IPS-15b (cell line): ENCODE measurements around the gene EHD1.

Experiments
- H3K27me3 ChIP-seq: one replicate; pipeline ENCODE4 v1.6.1; 2013; ENCODE audit warnings: low read length; ENCODE audit not compliant: control insufficient read depth, insufficient read depth
- H3K36me3 ChIP-seq: one replicate; pipeline ENCODE4 v1.6.1; 2013; ENCODE audit warnings: low read length; ENCODE audit not compliant: control insufficient read depth, insufficient read depth
- H3K4me1 ChIP-seq: one replicate; pipeline ENCODE4 v1.6.1; 2013; ENCODE audit warnings: mild to moderate bottlenecking, low read length; ENCODE audit not compliant: control insufficient read depth, insufficient read depth
- H3K4me3 ChIP-seq: one replicate; pipeline ENCODE4 v1.5.1; 2013; ENCODE audit warnings: low read depth, low read length
- H3K9ac ChIP-seq: one replicate; pipeline ENCODE4 v1.6.1; 2013; ENCODE audit warnings: low read depth, mild to moderate bottlenecking, low read length
- H3K9me3 ChIP-seq: one replicate; pipeline ENCODE4 v1.6.1; 2013; ENCODE audit warnings: mild to moderate bottlenecking, low read length; ENCODE audit not compliant: control insufficient read depth, insufficient read depth

EHD1 gene

DNA sequence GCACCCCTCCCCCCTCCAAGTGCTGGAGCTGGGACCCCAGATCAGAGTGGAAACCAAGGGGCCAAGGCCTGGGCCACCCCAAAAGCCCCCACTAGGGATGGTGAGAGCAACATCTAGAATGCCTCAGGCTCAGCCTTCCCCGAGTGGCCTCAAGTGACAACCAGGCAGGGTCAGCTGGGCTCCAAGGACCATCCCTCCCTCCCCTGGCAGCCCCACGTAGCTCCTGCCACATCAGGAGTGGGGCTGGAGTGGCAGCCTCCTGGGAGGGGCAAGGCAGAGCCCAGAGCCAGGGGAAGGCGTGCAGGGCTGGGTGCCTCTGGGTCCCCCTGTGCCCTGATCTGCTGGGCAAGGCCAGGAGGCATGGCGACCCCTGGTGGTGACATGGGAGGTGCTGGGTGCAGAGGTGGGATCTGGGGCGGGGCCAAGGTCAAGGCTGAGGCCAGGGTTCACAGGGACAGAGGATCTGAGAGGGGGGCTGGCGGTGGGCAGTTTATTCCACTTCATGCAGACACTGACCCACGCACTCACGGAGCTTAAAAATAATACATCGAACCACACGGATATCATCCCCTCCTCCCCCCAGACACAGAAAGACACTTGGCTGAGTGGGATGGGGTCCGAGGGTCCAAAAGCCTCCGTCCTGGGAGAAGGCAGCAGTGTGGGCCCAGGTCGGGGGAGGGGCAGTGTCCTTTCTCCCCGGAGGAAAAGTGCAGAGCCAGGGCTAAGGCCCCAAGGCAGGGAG lies 15.8 kb upstream of the EHD1 start:
- H3K4me3 ChIP-seq = no peak overlapping the region

DNA sequence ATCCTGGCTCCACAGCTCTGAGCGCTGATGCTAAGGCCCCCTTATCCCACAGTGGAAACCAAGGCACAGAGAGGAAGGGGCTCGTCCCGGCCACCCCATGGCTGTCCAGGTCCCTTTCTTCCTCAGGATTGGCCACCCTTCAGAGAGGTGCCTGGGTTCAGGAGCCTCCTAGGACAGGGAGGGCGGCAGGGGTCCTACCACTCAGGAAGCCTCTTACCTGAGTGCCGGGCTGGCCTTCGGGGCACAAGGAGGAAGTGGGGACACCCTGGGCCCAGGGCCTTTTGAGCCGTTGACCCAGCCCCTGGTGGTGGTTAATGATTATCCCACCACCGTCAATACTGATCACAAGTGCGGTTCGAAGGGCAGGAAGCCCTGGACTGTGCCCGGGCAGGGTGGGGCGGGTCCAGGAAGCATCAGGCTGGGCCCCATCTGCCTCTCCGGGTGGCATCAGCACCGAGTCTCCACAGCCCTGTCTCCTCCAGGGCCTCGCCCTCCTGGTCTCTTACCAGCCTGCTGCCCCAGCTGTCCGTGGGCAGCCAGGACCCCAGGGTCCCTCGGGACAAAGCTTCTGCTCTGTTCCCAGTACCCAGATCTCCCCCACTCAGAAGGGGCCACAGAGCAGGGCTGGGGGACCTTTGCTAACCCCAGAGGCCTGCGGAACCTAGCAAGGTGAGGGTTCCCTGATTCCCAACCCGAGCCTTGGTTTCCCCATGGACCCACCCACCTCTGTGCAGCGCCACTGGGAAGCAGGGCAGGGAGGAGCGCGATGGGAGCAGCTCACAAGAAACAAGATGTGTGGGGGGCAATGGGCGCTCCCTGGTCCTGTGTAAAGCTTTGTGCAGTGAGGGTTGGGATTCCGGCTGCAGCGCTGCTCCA lies 15.0 kb upstream of the EHD1 start:
- Histone ChIP-seq H3K9me3 (no peaks in the 10 kb centered on the region), H3K4me3 (no peak overlapping the region), H3K36me3 (peaks cover 18% of the 10 kb centered on the region), H3K27me3 (no peaks in the 10 kb centered on the region), H3K9ac (no peak overlapping the region), H3K4me1 (no peaks in the 10 kb centered on the region)

More for the DNA sequence above, 15.8 kb upstream of the EHD1 start:
- peaks cover 19% of the 10 kb centered on the region for H3K36me3 ChIP-seq
- no peaks in the 10 kb centered on the region for H3K9me3 ChIP-seq
- H3K27me3 ChIP-seq = no peaks in the 10 kb centered on the region
- H3K4me1 ChIP-seq = no peaks in the 10 kb centered on the region
- H3K9ac ChIP-seq = no peak overlapping the region

DNA sequence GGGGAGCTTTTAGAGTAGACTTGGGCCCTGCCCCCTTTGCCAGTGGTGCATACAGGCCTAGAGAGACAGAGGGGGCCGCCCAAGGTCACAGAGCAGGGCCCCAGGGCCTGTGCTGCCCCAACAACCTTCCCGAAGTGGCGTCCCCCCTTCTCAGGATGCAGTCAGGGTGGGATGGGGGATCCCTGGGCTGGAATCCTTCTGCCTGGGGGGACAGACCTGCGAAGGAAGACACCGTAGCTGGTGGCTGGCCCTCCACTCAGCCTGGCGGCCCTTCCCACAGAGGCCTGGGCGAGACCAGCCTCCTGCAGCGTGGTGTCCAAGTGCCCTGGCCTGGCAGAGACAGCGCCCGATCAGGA lies 14.4 kb upstream of the EHD1 start:
- peaks cover 15% of the 10 kb centered on the region for H3K36me3 ChIP-seq
- H3K4me1 ChIP-seq = no peaks in the 10 kb centered on the region
- H3K9ac ChIP-seq = no peak overlapping the region
- H3K9me3 ChIP-seq = no peaks in the 10 kb centered on the region
- no peak overlapping the region for H3K4me3 ChIP-seq
- H3K27me3 ChIP-seq = no peaks in the 10 kb centered on the region

DNA sequence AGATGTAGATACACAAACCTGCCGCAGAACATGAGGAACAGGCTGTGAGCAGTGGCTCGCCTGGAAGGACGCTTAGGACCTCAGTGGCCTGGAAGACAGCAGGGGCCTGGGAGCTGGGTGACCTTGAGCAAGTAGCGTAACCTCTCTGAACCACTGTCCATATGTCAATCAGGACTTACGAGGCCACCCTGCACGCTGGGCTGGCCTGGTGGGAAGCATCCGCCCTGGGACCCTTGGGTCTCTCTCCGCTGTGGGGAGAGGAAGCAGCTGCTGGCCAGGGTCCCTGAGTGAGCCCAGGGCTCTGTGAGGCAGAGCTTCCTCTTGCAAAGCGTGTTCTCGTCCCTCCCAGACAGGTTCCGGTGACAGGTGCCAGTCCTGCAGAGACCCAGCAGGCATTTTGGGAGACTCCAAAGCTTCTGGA lies 14.0 kb upstream of the EHD1 start:
- Histone ChIP-seq H3K4me1 (peaks cover 2% of the 10 kb centered on the region), H3K9me3 (no peaks in the 10 kb centered on the region), H3K36me3 (peaks cover 11% of the 10 kb centered on the region), H3K27me3 (no peaks in the 10 kb centered on the region), H3K4me3 (no peak overlapping the region), H3K9ac (no peak overlapping the region)

DNA sequence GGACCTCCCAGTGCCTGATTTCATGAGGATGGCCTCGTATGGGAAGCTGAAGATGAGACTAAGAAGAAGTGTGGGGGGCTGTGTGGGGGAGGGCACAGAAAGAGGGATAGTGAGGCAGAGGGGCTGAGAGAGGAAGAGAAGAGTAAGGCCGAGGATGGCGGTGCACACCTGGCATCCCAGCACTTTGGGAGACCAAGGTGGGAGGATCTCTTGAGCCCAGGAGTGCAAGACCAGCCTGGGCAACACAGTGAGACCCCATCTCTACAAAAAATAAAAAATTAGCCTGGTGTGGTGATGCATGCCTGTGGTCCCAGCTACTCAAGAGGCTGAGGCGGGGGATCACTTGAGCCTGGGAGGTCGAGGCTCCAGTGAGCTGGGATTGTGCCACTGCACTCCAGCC lies 13.5 kb upstream of the EHD1 start:
- no peak overlapping the region for H3K9ac ChIP-seq
- H3K36me3 ChIP-seq = peaks cover 7% of the 10 kb centered on the region
- H3K9me3 ChIP-seq = no peaks in the 10 kb centered on the region
- H3K4me1 ChIP-seq = peaks cover 5% of the 10 kb centered on the region
- H3K4me3 ChIP-seq = no peak overlapping the region
- H3K27me3 ChIP-seq = no peaks in the 10 kb centered on the region

DNA sequence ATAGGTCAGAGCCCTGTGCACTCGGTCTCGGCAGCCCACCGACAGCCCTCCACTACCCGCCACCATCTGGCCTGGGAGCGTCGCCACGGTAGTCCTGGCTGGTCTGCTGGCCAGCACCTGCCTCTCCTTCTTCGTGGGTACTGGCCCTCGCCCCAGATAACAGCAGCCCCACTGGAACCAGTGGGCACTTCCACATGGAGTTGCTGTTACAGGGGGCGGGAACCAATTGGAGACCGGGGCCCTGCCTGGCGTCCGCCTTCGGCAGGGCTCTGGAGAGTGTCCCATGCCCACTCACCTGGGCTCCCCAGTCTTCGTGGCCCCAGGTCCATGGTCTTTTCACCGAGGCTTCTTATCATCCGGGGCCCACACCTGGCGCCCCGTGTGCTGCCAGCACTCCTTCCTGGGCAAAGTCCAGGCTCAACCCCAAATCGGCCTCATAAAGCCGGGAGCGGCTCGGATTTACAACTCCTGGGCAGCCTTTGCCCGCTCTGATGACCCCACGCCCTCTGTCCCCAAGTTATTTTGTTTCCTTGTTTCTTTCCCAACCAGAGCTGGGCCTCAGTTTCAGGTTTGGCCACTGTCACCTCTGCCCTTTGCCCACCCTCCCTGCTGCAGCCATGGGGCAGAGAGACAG lies 12.9 kb upstream of the EHD1 start:
- H3K4me1 ChIP-seq = peaks cover 5% of the 10 kb centered on the region
- no peak overlapping the region for H3K4me3 ChIP-seq
- no peak overlapping the region for H3K9ac ChIP-seq

DNA sequence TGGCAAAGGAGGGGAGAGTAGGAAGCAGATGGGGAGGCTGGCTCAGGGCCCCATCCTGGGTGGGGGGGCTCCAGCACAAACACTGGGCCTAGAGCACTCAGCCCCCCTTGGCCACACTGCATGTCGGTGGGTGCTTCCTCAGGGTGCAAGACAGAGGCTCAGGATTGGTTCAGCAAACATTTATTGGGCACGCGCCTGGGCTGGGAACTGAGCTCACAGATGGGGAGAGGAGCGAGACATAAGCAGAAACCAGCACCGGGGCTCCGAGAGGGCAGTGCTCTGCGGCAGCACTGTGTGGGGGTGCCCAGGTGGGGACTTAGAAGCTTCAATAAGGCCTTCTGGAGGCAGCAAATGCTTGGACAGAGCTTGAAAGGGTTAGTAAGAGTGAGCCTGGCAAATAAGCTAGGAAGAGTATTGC lies 12.1 kb upstream of the EHD1 start:
- Histone ChIP-seq H3K4me3 (no peak overlapping the region), H3K9ac (no peak overlapping the region), H3K36me3 (peaks cover 3% of the 10 kb centered on the region), H3K4me1 (peaks cover 5% of the 10 kb centered on the region), H3K27me3 (no peaks in the 10 kb centered on the region), H3K9me3 (no peaks in the 10 kb centered on the region)

More for the DNA sequence above, 12.9 kb upstream of the EHD1 start:
- Histone ChIP-seq H3K27me3 (no peaks in the 10 kb centered on the region), H3K36me3 (peaks cover 7% of the 10 kb centered on the region), H3K9me3 (no peaks in the 10 kb centered on the region)

DNA sequence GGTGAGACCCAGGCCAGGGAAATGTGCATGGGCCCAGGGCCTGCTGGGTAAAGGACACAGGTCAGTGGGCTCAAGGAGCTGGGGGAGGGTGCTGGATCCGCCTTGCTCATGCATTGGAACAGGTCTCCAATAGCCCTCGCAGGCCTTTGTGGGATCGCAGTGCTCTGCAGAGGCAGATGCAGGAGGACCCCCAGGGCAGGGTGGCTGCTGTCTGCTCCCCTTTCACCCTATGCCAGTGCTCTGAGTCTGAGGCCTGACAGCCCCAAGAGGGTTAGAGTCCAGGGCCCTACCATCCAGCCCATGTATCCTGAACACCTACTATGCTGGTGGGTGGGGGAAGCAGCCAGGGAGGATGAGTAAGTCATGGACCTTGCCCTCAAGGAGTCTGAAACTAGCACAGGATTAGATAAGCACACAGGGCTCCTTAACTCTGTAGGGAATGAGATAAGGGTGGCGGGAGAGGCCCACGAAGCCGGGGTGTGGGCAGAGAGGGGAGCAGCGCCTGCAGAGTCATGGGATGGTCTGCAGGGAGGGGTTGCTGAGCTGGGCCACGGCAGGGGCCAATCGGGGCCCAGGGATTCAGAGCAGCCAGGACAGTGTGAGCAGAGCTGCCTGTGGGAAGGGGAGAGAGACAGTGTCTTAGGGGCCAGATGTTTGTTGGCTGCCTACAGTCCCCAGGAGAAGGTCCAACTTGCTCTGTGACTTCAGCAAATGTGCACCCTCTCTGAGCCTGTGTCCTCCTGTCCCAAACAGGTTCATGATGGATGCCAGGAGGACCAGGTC lies 10.5 kb upstream of the EHD1 start:
- H3K36me3 ChIP-seq = no peaks in the 10 kb centered on the region
- no peak overlapping the region for H3K4me3 ChIP-seq
- peaks cover 5% of the 10 kb centered on the region for H3K4me1 ChIP-seq
- H3K27me3 ChIP-seq = no peaks in the 10 kb centered on the region
- no peak overlapping the region for H3K9ac ChIP-seq
- no peaks in the 10 kb centered on the region for H3K9me3 ChIP-seq

DNA sequence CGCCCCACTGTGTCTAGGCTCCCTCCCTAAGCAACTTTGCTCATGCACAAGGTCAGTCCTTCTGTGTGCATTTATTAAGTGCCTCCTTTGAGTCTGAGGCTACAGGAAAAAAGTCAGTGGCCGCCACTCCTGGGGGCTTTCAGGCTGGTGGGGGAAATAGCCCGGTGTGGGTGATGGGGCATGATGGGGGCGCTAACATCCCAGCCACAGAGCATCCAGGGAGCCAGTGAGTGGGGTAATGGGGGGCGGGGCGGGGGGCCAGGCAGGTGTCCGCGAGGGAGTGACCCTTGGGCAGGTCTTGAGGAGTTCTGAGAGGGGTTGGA lies 9.9 kb upstream of the EHD1 start:
- Histone ChIP-seq H3K27me3 (no peaks in the 10 kb centered on the region), H3K9me3 (no peaks in the 10 kb centered on the region), H3K36me3 (no peaks in the 10 kb centered on the region), H3K9ac (peak overlapping the region; percentile 16), H3K4me3 (peak overlapping the region; percentile 52), H3K4me1 (peaks cover 5% of the 10 kb centered on the region)

DNA sequence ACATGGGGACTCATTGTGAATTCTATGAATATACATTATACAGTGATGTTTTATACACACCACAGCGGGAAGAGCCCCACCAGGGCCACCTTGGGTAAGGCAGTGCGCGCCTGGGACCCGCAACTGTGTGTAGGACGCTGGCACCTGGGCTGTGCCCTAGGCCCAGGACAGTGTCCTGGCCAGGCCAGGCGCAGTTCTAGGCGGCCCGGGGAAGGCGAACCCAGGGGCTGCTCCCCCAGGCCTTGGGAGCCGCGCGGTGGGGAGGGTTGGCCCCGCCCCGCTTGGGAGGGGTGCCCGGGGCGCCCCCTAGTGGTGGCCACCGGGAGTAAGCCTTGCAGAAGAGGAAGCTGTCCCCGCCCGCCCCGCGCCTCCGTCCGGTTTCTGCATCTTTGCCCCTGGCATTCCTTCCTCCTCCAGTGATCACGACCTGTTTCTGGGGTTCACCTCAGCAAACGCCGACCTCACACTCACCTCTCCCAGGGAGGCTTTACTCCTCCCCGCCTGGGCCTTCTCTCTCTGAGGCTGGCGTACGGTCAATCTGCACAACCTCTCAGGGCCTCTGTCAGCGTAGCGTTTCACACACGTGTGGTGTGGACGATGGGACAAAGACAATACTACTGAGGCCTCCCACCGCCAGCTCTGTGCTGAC lies 9.5 kb upstream of the EHD1 start:
- Histone ChIP-seq H3K9ac (peak overlapping the region; percentile 16), H3K27me3 (no peaks in the 10 kb centered on the region), H3K4me1 (peaks cover 5% of the 10 kb centered on the region), H3K4me3 (peak overlapping the region; percentile 52), H3K9me3 (no peaks in the 10 kb centered on the region), H3K36me3 (no peaks in the 10 kb centered on the region)

DNA sequence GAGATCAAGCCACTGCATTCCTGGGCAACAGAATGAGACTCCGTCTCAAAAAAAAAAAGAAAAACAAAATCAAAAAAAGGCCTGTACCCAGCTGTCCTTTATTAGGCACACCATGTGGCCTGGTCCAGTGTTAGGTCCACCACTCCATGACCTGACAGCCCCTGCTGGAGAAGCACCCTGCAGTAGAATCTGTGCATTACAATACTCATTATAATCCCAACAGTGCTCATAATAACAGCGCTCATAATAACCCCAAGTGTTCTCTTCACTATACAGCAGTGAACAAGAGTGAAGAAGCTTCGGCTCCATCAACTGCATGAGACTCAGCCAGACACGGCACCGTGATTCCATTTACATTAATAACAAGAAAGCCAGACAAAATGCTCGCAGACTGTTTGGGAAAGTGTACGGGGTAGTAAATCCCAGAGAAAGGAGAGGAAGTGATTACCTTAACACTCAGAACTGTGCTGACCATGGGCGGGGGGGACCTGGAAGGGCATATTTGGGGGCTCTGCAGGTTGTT lies 8.9 kb upstream of the EHD1 start:
- Histone ChIP-seq H3K36me3 (no peaks in the 10 kb centered on the region), H3K4me1 (peaks cover 5% of the 10 kb centered on the region), H3K27me3 (no peaks in the 10 kb centered on the region), H3K9ac (no peak overlapping the region), H3K4me3 (no peak overlapping the region), H3K9me3 (no peaks in the 10 kb centered on the region)
